ENCODE measurements around the gene CXCR4.
"Not testable (repeated sequence)": the region's sequence is repeated elsewhere in the genome, so short reads cannot be mapped to it uniquely, and the experiment has no call there.

CXCR4 gene

DNA sequence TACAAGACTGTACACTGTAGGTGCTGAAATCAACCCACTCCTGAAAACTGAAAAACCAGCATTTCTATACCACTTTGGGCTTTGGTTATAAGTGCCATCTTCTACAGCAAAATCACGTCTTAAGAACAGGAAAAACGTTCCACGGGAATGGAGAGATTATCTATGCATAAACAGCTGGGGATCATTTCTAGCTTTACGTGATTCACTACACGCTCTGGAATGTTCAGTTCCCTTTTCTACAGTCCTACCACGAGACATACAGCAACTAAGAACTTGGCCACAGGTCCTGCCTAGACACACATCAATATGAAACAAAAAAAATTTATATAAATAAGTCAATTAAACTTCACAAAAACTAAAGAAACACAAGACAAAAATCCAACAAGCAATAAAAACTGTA lies 3.6 kb downstream of the CXCR4 start:
- DNase-seq, result no peak

- peak; percentile 43 for DNase-seq
Observed at GRCh38 chr2:136113209-136113971, 4.6 kb downstream of the CXCR4 start.

DNA sequence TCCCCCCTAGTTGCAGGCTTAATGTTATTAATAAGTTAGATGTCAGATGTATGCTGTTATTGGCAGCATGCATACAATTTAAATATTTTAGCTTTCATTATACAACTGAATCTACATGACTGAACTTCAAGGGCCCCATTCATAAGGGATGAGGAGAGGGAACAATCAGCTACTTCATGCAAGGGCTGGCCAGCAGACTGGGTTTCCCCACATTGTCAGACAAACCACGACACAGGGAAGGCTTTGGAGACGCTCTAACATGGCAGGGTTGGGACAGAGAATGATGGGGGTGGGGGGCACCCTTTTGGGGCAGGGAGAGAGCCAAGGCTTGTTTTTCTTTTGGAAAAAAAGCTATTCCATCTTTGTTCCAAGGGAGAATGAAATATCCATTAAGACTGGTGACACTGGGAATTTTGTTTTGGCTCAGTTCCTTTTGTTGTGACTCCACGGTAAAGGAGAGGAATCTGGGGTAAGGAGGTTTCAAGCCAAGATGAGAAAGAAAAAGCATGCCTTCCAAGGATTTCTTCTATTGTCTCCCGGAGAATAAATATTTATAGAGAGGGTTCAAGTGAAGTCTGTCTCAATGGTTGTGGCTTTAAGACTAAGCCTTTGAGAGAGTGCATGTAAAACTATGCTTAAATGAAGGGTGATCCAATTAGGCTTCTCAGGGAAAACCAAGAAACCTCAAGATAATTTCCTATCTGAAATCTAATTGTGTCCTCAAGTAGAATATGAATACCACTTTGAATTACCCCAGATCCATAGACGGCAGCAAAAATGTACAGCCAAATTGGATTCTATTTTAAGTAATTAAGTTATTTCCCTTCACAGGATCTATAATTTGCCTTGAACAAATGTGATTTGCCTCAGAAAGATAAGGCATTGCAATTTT lies 5.4 kb downstream of the CXCR4 start:
- DNase-seq, result no peak

- no peak for DNase-seq
Observed at GRCh38 chr2:136111711-136112110, 6.2 kb downstream of the CXCR4 start.

DNA sequence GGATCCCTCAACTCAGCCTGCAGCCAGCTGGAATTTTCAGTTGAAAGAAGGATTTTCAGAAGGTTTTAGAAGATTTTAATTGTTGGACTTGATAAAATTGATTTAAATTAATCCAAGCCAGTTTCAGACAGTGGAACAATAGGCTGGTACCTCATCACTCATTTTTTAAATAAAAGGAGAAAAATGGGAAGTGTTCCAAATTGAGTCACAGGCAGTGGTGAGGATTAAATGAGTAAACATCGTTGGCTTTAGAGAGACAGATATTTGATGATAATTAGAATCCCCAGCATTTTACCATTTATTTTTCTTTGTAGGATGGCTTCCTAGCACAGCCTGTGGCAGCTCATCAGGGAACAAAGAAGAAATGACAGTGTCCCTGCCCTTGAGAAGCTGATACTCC lies 7.4 kb downstream of the CXCR4 start:
- DNase-seq, result no peak

DNA sequence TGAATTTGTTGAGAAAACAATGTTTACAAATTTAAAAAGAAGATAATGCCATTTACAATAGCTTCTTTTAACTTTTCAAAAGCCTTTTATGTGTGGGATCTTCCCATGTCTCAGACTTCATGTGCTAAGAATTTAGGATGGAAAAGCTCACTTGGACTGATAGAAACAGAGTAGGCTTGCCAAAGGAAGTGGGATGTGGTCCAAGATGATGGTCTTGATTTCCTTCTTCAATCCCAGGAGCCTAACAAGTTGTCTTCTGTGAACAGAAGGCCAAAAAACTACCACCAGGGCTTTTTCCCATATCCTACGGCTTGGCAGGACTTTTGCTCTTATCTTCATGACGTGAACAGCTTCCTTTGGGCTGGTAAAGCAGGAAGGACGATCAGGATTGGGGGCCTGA lies 9.5 kb downstream of the CXCR4 start:
- no peak for DNase-seq

DNA sequence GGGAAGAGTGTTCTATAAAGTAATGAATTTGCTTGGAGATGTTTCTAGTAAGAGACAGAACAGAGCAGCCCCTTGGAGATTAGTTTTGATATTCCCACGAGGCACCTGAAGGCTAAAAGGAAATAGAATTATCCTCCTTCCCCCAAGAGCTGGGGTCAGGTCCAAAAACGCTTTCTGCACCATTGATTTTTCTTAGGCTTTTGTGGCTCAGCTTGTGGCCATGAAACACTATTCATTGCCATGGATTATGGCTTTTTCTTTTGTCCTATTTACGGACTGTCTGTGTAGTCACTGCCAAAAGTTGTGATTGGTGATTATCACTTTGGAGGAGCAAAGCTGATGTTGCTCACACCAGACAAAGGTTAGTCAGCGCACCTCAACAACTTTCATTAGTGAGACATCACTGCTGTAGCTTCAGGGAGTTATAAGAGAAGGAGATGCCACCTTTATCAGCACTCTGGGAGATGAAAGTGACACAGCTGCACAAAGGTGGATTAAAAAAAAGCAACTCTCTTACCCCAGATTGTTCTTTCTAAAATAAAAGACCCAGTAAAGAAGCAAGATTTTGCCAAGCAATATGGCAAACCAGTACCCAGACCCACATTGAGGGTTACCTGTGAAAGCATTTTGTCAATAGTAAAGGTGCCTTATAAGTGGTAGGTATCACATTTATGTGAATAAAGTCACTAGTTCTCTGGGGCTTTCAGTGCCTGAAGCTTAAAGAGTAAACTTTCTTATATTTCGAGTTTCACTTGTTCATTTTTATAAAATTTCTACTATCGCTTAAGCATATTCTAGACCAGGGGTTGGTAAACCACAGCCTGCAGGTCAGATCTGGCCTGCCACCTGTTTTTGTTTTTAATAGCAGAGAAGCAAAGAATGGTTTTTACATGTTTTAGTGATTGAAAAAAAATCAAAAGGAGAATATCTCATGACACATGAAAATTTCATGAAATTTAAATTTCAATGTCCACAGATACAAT lies 10.6 kb downstream of the CXCR4 start:
- no peak for DNase-seq

DNA sequence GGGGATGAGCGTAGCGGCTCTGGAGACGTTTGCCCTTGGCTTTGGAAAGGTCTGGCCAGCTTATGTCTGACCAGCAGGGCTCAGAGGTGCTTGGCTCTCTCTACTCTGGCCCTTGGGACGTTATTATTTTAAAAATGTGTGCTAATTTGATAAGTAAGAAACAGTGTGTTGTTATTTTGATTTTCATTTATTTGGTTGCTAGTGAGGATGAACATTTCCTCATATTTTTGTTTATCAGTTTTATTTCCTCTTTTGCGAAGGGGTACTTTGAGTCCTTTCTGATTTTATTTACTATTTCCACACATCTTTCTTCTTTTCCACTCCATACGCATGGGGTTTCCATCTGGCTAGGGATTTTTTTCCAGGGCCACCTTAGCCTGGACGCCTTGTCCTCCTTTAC lies 11.4 kb downstream of the CXCR4 start:
- DNase-seq, result no peak

DNA sequence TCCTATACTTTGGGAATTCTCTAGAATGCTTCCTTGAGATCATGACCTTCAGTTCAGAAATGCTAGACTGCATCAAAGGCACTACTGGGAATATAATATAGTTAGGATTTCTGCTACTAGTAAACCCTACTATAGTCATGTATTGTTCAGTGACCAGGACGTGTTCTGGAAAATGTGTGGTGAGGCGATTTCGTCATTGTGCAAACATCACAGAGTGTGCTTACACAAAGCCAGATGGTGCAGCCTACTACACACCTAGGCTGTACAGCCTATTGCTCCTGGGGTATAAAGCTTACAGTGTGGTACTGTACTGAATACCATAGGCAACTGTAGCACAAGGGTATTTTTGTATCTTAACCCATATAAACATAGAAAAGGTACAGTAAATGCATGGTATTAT lies 13.0 kb downstream of the CXCR4 start:
- DNase-seq, result no peak

DNA sequence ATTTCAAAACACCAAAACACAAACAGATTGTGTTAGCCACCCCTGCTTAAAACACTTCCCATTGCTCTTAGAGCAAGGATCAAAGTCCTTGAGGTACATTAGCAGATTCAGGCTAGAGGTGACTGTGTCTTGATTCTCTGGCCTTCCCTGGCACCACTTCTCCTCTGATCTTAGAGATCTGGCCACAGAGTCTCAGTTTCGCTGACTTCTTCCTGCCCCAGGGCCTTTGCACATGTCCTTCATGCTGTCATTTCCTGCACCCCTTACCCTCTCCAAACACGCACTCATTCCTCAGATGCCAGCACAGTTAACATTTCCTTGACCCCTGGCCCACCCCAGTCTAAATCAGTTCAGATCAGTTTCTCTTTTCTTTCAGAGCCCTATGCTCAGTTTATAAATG lies 16.9 kb downstream of the CXCR4 start:
- DNase-seq, result no peak

DNA sequence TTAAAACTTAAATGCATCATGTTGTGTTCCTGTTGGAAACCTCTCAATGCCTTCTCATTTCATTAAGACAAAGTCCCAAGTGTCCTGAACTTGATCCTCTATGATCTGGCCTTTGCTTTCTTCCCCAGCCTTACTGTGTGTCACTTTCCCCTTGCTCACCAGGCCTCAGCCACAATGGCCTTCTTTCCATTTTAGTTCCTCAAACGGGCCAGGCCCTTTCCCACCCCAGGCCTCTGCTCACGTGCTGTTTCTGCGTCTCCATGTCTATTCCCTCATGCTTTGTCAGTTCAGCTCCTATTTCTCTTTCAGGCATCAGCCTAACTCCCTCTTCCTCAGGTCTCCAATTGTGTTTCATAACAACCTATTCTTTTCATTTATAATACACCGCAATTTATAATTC lies 19.5 kb downstream of the CXCR4 start:
- no peak for DNase-seq

DNA sequence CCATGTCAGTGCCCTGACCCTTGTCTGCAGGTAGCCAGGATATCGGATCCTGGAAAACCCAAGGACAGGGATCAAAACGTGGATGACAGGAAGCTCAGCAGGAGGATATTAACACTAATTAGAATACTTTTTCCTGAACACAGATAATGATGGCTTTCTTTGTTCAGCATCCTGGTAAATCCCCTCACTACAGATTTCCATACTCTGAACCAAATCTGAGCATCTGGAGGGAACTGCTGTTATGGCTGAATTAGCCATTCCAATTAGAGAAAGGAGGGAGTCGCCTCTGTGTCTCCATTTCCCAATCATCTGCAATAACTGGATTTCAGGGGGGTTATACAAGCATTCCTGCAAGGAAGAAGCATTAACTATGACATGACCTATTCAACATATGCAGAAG lies 24.4 kb downstream of the CXCR4 start:
- DNase-seq, result no peak

DNA sequence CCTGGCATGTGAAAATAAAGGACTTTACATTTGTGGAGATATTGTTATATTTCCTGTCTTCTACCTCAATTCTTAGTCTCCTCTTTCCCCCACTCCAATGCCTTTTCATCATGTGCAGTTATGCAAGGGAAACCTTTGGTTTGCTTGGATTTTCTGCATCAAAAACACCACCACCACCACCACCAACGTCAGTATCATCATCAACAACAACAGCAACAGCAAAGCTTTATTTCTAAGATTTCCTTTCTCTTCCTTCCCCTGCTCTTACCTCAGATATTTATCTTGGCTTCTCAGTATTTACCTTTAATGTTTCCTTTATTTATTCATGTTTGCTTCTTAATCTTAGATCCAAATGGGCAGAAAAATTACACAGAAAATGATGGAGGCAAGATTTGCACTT lies 26.1 kb downstream of the CXCR4 start:
- DNase-seq, result peak; percentile 39

GRCh38 chr2:136087901-136088460 lies 30.0 kb downstream of the CXCR4 start:
- not testable (repeated sequence) for DNase-seq

- no peak for DNase-seq
Observed at GRCh38 chr2:136086253-136087016, 31.5 kb downstream of the CXCR4 start.

- DNase-seq, result no peak
Observed at GRCh38 chr2:136085453-136086209, 32.3 kb downstream of the CXCR4 start.

DNA sequence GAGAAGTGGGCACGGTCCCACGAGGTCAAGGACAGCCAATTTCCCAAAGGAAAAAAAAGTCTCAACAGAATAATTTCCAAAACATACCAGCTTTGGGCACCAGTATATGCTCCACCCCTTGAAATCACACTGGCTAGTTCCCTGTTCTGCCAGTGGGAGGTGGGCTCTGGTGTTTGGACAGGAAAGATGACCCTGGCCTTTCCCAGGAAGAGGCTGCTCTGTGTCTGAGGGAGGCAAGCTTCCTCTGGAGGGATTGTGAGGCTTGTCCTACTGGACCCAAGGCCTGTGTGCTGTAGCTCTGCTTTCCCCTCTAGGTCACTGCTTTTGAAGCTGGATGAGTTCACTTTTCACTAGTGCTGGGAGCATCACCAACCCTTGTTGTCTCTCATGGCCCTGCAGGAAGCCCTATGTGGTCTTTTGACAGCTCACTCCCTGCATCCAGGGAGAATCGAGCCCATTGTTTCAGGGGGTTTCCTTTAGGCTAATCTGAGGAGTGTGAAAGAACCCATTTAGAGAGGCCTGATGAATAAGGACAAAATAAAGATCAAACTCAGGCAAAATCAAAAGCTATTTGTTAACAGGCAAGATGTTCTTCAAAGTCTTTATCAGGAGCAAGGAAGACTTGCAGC lies 36.3 kb downstream of the CXCR4 start:
- DNase-seq, result no peak

DNA sequence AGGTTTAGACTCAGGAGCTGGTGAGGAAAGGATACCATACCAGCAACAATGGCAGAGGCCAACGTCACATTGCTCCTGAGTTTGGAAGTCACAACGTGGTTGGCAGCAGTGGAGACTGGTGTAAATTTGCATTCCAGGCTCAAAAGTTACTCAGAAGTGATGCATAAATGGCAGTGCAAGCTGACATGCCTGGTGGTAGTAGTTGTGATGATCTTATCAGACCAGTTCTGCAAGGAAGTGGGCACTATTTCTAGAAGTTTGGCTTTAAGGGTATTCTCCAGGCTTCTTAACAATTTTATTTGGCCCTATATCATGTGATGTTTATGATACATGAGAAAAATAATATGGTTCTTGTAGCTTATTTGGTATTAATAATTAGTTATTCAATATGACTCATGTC lies 37.8 kb downstream of the CXCR4 start:
- DNase-seq, result no peak

- no peak for DNase-seq
Observed at GRCh38 chr2:136077107-136077506, 40.8 kb downstream of the CXCR4 start.

DNA sequence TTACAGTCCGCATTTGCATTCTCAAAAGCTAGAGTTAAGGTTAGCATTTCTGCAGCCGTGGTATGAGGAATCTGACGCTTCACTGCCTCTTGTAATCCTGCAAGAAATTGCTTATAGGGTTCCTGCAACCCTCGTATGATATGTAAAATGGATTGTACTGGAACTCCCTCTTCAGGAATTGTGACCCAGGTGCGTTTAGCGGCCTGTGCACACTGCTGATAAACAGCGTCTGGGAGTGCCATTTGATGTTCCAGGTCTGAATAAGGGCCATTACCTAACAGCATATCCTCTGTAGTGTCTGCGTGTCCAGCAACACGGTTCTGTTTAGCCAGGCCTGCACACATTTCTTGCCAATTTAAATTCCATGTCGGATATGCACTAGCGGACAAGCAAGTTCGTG lies 42.5 kb downstream of the CXCR4 start:
- no peak for DNase-seq

DNA sequence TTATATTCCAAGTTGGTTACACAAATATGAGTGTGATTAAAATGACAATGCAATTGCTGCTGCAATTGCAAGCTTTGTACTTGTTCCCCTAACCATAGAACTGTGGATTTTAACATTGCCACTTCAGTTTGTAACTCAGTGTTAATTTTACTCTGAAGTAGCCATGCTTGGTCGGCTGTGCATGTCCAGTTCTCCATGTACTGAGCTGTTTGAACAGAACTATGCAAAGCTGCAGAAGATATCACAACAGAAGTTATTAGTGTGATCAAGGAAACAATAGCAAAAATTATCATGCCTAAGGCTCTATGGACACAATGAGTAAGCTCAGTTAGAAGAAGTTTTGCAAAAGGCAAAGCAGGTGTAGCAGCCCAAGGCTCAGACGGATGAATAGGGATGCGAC lies 45.3 kb downstream of the CXCR4 start:
- DNase-seq, result no peak

Data from central memory CD4-positive, alpha-beta T cell (primary cell).